HG03064 (cell line): ENCODE results near the gene HSPA12B.

Source experiments
- ATAC-seq: cut with Tn5 transposase; IDR thresholded peaks from one replicate; pipeline ENCODE4 v1.9.1; 2021; ENCODE audit warnings: low read depth; ENCODE audit not compliant: unreplicated experiment

HSPA12B gene

DNA sequence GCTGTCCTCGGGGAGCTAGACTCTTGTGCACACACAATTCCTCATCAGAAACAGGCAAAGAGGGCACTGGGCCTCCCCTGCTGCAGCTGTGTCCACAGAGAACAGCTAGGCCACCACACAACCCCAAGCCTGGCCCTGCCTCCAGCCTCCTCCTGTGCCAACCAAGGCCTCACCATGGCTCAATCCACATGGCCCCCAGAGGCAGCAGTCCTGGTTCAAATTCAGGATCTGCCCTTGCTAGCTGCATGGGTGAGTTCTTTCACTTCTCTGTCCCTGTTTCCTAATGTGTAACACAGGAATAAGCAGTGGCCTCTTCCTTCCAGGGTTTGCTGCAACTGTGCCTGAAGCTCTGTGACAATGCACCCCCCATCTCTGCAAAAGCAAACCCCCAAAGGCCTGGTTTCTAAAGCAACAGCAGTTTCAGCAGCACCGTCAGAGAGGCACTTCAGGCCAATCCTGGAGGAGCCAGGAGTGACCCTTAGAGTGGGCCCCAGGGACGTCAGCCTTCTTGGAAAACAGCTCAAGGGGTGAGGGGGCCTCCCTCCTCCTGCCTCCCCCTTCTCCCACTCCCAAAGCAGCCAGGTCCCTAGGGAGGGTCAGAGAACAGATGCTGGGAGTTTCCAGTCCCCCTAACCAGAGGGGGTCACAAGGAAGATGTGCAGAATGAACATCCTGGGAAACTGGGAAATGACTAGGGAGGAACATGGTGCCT is 32.8 kb downstream of the HSPA12B start:
- no peak for ATAC-seq

DNA sequence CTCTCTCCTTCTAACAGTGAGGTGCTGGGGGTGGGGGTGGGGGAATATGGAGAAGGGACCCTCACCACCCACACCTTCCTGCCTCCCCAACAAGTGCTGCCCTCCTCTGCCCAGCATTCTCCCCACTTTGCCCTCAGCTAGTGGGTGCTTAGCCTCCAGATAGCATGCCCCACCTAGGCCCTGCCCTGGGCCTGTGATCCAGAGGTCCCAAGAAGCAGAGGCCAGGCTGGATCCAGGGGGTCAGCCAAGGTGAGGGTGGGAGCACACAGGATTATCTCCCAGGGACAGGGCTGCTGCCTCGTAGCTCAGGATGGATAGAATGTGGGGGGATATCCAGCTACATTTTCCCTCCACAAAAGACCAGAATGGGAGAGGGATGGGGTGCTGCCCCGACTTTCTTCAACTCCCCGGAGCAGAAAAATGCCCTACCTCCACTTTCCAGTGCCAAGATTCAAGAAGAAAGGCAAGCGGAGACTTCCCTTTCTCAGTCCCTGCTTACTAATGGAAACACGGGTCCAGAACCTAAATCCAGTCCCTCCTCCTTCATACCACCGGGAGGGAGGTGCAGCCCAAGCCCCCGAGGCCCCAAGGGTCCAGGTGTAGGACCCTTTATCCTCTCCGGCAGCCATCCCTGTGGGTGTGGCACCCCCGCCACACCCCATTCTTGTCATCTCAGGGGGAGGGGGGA is 34.1 kb downstream of the HSPA12B start:
- no peak for ATAC-seq

DNA sequence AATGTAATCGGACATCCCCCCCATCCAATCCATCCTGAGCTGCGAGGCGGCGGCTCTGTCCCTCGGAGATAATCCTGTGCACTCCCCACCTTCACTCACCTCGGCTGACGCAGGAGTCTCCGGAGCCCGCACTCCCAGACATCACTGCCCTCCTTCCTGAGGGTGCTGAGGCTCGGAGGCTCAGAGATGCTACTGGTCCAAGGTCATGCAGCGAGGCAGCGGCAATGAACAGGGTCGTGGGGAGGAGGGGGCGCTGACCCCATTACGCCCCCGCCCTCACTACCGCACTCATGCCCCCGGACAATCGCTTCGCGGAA is 34.6 kb downstream of the HSPA12B start:
- no peak for ATAC-seq

DNA sequence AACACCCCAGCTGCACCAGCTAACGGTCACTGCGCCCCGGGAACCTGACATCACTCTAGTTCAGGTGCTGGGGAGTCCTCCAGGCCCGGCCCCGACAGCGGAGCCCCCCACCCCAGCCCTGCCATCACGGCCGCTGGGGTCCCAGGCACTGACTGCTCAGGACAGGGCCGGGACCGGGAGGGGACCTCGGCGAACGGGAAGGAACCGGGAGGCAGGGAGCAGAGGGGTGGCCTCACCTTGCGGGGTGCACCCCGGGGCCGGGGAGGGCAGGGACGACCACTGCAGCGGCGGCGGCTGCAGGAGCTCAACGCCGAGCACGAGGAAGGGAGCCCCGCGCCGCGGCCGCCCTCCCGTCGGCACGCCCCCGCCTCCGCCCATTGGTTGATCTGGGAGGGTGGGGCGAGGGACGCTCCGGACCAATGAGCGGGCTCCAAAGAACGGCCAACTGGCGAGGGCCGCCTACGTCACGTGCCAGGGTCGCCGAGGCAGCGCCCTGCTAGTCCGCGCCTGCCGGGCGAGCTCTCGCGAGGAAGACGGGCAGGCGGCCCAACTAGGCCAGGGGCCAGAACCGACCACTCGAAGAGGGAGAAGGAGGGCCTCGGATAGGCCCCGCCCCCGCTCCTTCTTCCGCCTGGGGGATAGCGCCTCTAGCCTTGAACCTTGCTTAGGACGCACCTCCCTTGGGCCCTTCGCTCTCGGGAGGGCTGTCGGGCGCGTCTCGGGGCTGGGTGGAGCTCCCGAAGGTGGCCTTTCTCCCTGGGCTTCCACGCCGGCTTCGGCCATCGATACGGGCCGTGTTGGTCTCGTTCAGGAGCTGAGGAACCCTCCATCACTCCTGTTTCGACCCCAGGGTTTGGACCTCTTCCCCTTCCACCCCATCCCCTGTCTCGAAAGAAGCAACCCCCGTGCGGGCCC is 35.2 kb downstream of the HSPA12B start, which contains the start of gene ADISSP:
Gene ADISSP (minus strand): TSS at position 327 of the 915 bp plus-strand sequence. CDS start 7,653 bp downstream, outside the sequence.
- peak; percentile 92 for ATAC-seq

DNA sequence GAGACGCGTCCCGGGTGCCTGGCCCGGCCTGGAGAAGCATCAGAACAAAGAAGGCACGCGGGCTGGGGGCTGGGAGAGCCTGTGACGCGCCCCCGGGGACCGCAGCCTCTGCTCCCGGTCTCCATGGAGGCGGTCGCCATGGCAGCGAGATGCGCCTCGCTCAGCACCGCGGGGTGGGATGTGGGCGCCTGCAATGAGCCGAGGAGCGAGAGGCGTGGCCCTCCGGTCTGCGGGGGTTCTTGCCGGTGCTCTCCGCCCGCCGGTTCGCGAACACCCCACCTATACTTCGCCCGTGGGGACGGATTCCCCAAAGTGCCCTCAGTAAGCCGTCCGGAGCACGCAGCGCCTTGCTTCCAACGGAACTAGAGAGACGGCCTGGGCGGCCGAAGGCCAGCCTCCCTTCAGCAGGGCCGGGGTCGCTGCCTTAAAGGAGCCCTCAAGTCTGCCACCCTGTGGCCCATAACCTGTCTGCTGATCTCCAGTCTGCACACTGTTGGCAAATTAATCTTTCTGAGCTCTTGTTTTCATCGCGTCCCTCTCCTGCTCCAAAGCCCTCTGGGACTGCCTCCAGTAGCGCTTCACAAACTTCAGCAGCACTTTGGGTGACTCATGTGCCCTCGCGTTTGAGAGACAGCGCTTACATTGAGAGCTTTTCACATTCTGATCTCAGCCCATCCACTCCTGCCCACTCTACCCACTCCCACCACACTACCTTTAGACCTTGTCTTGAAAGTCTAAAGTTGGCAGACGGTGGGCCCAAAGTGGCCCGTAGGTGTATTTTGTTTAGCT is 36.1 kb downstream of the HSPA12B start:
- peak; percentile 28 for ATAC-seq

DNA sequence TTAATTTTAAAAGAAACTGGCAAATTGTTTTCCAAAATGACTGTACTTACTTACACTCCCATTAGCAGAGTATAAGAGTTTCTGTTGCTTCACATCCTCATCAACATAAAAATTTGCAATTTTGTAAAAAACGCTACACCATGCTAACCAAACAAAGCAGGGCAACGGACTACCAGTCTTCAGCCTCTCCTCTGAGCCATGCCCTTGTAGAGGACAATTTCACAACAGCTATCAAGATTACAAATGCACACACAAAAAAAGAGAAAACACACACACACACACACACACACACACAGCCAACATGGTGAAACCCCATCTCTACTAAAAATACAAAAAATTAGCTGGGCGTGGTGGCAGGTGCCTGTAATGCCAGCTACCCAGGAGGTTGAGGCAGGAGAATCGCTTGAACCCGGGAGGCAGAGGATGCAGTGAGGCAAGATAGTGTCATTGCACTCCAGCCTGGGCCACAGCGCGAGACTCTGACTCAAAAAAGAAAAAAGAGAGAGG is 39.1 kb downstream of the HSPA12B start:
- ATAC-seq: no peak

DNA sequence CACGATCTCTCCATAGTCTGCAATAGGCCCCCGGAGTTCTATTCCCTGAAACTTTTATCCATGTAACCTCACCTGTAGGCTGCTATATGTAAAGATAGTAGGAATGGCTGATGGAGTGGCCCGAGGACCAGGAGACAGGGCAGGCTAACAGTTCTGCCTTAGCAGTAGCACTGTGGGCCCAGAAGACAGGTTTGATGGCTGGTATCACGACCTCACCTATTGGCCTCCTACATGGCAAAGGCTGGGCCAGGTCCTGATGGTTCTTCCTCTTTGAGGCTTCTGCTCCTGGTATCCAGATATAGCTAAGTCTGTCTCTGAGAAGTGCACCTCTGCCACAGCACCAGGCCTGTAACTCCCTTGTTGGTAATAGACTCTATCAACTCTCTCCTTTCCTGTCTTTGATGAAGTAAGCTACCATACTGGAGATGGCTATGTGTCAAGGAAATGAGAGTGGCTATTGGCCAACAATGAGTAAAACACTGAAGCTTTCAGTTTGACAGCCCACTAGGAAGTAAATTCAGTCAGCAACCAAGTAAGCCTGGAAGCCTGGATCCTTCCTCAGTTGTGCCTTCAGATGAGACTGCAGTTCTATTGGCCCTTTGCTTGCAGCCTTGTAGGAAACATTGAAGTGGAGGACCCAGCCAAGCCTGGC is 43.1 kb downstream of the HSPA12B start:
- no peak for ATAC-seq

DNA sequence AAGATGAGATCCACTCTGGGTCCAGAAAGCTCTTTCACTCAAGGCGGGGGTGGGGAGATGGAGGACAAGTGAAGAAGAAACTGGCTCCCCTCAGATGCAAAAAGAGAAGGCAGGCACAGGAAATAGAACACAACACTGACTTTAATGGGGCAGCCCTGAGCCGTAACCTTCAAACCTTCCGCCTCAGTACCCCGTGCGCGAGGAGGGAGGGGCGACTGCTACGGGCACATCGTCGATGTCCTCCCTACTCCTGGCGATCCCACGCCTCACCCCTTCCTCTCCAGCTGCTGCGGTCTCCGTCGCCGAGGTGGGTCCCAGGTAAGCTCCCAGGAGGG is 44.9 kb downstream of the HSPA12B start:
- ATAC-seq: no peak

DNA sequence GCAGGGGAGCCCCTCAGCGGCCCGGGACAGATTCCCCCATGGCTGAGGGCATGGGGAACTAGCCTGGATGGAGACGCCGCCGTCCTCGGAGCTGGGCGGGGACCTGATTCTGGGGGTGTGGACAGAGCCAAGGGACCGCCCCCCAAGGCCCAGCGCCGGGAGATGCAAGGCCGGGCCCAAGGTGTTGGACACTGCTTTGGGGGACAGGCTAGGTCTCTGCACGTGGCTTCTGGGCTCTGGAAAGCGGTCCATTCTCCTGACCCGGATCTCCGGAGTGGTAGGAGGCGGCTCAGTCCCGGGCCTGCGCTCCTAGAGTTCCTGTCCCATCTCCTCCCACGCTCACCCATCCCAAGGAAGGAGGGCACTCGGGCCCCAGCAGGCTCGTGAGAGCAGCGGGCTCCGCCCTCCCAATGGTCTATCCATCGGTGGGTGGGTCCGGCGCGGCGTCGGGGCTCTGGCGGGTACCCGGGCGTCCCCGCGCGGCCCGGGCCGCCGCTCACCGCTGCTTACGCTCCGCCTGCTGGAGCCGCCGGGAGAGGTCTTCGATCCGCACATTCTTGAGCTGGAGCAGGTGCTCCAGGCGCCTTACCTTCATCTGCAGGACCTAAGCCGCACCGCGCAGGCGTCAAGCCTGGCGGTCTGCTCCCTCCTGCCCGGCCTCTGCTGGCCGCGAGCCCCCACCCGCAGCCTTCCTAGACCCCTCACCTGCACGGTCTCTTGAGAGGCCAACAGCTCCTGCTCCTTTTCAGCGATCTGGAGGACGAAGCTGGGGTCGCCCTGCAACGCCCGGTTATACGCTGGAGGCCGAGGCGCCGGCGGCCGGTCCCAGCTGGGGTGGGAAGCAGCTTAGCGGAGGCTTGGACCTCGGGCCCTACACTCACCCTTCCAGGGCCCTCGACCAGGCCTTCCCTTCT is 45.5 kb downstream of the HSPA12B start:
- no peak for ATAC-seq

DNA sequence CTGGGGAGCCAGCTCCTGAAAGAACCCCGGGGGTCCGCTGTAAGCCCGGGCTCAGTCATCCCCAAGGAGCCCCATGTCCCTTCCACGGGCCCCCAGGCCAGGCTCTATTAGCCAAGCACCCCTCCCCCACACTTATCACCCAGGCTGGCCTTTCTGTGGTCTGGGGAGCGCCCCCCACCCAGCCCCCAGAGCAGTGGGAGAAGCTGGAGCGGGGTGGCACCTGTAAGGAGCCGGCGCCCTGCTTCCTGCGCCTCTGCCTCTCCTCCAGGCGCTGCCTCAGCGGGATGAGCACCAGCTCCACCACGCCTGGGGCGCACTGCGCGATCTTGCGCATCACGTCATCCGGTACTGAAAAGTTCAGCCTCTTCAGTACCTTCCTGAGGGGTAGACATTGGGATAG is 46.5 kb downstream of the HSPA12B start:
- ATAC-seq: no peak

DNA sequence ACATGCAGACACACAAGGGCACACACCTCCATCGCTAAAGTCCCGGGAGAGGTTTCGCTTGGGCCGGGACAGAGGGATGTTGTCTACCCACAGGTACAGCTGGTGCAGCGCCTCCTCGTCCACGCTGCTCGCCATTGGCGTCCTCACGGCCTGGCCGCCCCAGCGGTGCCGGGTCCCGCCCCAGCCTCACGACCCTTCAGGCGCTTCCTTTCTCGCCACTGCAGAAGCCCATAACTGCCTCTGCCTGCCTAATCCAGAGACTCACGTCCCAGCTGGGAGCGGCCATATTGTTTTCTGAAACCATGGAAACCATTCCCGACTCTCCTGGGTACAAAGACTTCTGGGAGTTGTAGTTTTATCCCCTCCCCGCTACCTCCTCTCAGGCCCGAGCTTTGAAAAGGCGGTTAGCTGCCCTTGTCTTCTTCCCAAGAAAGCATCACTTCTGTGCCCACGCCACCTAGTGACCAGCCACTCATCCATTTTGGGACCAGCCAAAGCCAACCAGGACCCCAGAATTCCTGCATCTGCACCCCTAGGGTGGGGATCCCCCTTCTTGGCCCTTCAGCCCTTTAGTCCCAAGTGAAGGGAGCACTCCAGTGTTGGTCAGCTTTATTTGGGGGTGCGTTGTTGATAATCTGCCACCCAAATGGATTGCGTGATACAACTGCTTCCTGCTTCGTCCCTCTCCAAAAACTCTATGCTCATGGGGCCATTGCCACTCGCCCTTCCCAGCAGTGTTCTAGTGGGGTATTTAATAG is 48.8 kb downstream of the HSPA12B start, which contains the start of gene SPEF1:
Gene SPEF1 (minus strand): TSS at position 296 of the 758 bp plus-strand sequence. CDS start 161 bp downstream, at position 135.
- ATAC-seq: no peak

DNA sequence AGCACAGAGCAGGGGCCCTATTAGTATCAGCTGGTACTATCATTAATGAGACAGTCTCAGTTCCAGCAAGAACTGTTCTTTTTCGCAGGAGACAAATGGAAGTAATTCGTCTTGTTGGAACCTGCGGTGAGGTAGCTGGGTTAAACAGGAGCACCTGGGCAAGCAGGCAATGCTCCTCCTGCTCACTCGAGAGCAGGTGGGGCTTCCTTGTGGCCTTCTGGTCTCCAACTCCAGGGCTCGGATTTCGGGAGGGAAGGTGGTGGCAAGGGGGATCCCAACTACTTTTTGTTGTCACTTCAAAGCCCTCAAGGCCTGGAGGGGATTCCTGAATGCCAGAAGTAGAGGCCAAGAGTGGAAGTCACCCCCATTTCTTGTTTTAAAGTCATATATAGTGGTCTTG is 50.1 kb downstream of the HSPA12B start:
- ATAC-seq: no peak

DNA sequence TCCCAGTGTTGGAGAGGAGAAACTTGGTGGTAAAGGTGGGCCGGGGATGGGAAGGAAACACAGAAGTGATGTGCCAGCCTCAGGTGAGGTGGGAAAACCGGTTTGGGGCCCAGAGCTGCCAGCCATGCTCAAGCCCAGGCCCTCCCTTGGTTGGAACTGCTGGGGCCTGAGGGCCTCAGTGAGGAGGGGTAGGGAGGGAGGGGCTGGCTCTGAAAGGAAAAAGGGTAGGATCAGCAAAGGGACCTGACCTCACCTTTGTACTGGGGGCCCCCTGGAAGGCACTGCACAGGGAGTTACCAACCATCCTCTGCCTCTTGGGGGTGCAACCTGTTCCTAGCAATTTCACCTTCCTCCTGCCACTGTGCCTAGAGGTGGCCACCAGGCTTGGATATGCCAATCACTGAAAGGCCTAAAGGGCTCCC is 50.6 kb downstream of the HSPA12B start:
- no peak for ATAC-seq

DNA sequence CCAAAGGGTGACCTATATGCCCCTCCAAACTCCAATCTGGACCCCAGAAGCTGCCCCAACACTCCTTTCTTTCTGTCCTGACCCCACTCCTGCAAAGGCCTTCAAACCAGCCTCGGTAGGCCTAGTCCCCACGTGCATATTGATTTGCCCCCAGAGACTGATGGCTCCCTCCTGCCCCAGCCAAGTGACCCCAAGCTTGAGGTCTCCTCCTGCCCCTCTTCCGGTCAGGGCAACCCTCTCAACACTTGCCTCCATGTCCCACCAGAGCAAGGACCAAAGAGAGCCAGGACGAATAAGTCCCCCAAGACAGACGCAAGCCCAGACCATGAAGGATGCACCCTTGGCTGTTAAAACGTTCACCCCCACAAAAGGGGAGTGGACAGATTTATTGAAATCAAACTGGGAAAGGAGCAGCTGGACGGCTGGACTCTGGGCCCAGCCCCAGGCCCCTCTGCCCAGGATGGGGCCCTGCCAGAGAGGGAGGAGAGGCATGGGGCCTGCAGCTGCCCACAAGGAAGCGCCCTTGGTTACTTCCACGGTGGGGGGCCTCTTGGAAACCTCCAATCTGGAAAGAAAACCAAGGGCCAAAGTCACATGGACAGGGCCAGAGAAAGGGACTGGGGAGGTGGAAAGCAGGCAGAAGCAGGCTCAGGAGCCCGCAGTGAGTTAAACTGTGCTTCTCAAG is 51.2 kb downstream of the HSPA12B start:
- no peak for ATAC-seq

DNA sequence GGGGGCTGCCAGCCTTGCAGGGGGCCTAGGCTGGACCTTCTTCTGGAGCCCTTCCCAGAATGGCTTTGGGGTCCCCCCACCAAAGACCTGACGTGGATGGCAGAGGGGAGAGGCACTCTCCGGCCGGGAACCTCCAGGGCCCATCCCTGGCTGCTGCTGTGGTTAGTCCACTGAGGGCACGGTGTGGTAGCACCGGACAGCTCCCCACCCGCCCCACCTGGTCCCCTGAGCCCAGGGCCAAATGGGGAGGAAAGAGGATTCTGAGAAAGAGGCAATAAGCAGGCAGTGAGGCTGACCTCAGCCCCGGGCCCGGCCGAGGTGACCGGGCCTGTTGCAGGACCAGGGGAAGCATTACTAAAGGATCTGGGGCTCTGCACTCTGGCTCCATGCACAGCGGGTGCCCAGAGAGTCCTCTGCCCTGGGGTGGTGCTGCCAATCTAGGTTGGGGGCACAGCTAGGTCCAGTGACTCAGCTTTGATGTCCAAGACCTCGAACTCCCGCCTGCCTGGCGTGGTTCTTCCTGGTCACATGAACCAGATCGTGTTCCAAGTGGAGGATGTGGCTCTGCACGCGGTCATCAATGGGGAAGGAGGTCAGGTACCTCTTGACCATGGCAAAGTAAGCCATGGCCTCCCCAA is 51.9 kb downstream of the HSPA12B start:
- no peak for ATAC-seq

DNA sequence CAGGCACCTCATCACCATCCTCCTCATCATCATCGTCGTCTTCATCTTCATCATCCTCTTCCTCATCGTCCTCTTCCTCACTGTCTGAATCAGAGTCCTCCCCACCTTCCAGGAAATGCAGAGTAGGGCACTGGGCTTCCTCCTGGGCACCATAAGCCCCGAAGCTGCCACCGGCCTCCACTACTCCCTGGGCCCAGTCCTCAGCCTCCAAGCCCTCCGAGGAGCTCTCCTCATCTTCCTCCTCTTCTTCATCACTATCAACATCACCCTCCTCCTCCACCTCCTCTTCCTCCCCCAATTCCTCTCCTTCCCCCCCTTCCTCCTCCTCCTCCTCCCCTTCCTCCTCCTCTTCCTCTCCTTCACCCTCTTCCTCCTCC is 52.4 kb downstream of the HSPA12B start:
- no peak for ATAC-seq
